ENCODE measurements around the gene DACT2.

DNA sequence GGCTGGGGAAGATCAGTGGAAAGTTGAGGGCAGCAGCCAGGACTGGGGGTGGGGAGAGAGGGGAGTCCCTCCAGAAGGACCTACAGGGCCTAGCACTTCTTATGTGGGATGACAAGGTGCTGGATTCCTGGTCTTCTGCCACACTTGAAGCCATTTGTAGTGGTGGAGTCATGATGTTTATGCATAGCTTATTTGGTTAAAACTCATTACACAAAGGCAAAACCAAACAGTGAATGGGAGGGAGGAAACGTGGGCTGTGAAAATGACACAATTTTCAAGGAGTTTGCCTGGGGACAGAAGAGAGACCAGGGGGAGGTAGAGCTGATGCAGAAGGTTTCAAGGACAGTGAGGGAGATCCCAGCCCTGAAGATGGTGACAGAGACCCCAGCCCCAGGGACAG lies 50.8 kb downstream of the DACT2 start:
- TF ChIP-seq ZNF263 (CRISPR knock-in tag; IDR thresholded peaks at IDR 0.05; ENCODE audit: low read depth) (no peak), ZBTB21 (CRISPR knock-in tag; IDR thresholded peaks at IDR 0.05; ENCODE audit: borderline replicate concordance) (no peak), SP1 (CRISPR knock-in tag; conservative IDR thresholded peaks at IDR 0.05) (no peak), ZNF219 (CRISPR knock-in tag; IDR thresholded peaks at IDR 0.05; ENCODE audit: borderline replicate concordance) (no peak), ATF1 (CRISPR knock-in tag; IDR thresholded peaks at IDR 0.05) (no peak), ZNF138 (CRISPR knock-in tag; conservative IDR thresholded peaks at IDR 0.05) (no peak), SMAD3 (CRISPR knock-in tag; IDR thresholded peaks at IDR 0.05; ENCODE audit: borderline replicate concordance) (no peak), TCF7 (CRISPR knock-in tag; IDR thresholded peaks at IDR 0.05; ENCODE audit: low read depth) (no peak), NFYB (CRISPR knock-in tag; conservative IDR thresholded peaks at IDR 0.05; ENCODE audit: low read depth) (no peak), ZNF317 (CRISPR knock-in tag; IDR thresholded peaks at IDR 0.05; ENCODE audit: borderline replicate concordance, low read depth) (no peak)
- TF ChIP-seq, protein P1, sequence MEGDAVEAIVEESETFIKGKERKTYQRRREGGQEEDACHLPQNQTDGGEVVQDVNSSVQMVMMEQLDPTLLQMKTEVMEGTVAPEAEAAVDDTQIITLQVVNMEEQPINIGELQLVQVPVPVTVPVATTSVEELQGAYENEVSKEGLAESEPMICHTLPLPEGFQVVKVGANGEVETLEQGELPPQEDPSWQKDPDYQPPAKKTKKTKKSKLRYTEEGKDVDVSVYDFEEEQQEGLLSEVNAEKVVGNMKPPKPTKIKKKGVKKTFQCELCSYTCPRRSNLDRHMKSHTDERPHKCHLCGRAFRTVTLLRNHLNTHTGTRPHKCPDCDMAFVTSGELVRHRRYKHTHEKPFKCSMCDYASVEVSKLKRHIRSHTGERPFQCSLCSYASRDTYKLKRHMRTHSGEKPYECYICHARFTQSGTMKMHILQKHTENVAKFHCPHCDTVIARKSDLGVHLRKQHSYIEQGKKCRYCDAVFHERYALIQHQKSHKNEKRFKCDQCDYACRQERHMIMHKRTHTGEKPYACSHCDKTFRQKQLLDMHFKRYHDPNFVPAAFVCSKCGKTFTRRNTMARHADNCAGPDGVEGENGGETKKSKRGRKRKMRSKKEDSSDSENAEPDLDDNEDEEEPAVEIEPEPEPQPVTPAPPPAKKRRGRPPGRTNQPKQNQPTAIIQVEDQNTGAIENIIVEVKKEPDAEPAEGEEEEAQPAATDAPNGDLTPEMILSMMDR (IDR thresholded peaks at IDR 0.05): no peak
- TF ChIP-seq, protein P2, sequence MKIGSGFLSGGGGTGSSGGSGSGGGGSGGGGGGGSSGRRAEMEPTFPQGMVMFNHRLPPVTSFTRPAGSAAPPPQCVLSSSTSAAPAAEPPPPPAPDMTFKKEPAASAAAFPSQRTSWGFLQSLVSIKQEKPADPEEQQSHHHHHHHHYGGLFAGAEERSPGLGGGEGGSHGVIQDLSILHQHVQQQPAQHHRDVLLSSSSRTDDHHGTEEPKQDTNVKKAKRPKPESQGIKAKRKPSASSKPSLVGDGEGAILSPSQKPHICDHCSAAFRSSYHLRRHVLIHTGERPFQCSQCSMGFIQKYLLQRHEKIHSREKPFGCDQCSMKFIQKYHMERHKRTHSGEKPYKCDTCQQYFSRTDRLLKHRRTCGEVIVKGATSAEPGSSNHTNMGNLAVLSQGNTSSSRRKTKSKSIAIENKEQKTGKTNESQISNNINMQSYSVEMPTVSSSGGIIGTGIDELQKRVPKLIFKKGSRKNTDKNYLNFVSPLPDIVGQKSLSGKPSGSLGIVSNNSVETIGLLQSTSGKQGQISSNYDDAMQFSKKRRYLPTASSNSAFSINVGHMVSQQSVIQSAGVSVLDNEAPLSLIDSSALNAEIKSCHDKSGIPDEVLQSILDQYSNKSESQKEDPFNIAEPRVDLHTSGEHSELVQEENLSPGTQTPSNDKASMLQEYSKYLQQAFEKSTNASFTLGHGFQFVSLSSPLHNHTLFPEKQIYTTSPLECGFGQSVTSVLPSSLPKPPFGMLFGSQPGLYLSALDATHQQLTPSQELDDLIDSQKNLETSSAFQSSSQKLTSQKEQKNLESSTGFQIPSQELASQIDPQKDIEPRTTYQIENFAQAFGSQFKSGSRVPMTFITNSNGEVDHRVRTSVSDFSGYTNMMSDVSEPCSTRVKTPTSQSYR (CRISPR knock-in tag; IDR thresholded peaks at IDR 0.05): no peak
- TF ChIP-seq, protein P3, sequence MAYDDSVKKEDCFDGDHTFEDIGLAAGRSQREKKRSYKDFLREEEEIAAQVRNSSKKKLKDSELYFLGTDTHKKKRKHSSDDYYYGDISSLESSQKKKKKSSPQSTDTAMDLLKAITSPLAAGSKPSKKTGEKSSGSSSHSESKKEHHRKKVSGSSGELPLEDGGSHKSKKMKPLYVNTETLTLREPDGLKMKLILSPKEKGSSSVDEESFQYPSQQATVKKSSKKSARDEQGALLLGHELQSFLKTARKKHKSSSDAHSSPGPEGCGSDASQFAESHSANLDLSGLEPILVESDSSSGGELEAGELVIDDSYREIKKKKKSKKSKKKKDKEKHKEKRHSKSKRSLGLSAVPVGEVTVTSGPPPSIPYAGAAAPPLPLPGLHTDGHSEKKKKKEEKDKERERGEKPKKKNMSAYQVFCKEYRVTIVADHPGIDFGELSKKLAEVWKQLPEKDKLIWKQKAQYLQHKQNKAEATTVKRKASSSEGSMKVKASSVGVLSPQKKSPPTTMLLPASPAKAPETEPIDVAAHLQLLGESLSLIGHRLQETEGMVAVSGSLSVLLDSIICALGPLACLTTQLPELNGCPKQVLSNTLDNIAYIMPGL (CRISPR knock-in tag; IDR thresholded peaks at IDR 0.05): no peak
